HL-60 (cell line): ENCODE results near the gene PRRT1B.

Source experiments
- DNase-seq, 2 experiments: peaks; one replicate each; pipeline ENCODE4 v3.0.0-alpha.2; 2010 to 2020; ENCODE audit warnings: low read depth in 1 of 2, low spot score in 1 of 2
- H3K27ac ChIP-seq: fragments of 250-450 bp; sonication (Bioruptor Pico); replicated peaks from 2 replicates; pipeline ENCODE4 v1.5.1; 2020; ENCODE audit warnings: mild to moderate bottlenecking, moderate library complexity
- H3K27me3 ChIP-seq: fragments of 250-450 bp; sonication (Bioruptor Pico); 2 replicates; pipeline ENCODE4 v1.5.1; 2021; ENCODE audit warnings: mild to moderate bottlenecking, moderate library complexity; ENCODE audit not compliant: insufficient read depth, poor library complexity, severe bottlenecking
- H3K4me3 ChIP-seq: replicated peaks from 2 replicates; pipeline ENCODE4 v1.5.1; 2011; ENCODE audit warnings: mild to moderate bottlenecking, control low read depth, low read length; ENCODE audit not compliant: insufficient read depth
- CTCF ChIP-seq: IDR thresholded peaks from one replicate; pipeline ENCODE4 v1.5.1; 2011; ENCODE audit warnings: low read length, control low read depth, inconsistent platforms; ENCODE audit not compliant: insufficient read depth
- GABPA ChIP-seq: IDR thresholded peaks from 2 replicates; pipeline ENCODE4 v1.6.1; 2012; ENCODE audit warnings: low read depth
- POLR2AphosphoS5 ChIP-seq: IDR thresholded peaks from 2 replicates; pipeline ENCODE4 v1.6.1; 2012; ENCODE audit warnings: low read depth
- REST ChIP-seq: IDR thresholded peaks from 2 replicates; pipeline ENCODE4 v1.6.1; 2012; ENCODE audit warnings: low read depth; ENCODE audit not compliant: insufficient replicate concordance
- SPI1 ChIP-seq: IDR thresholded peaks from 2 replicates; pipeline ENCODE4 v1.6.1; 2012; ENCODE audit warnings: low read depth, mild to moderate bottlenecking, borderline replicate concordance

PRRT1B gene

GRCh38 chr9:131588396-131588795 lies 43.1 kb downstream of the PRRT1B start:
- Histone ChIP-seq H3K27me3 (no peaks in the 10 kb centered on the region), H3K27ac (no peak overlapping the region)
- no peak for TF ChIP-seq REST
- no peak for TF ChIP-seq POLR2AphosphoS5
- no peak for TF ChIP-seq CTCF
- no peak for TF ChIP-seq GABPA
- no peak for TF ChIP-seq SPI1

GRCh38 chr9:131589124-131589711 lies 43.9 kb downstream of the PRRT1B start:
- H3K4me3 ChIP-seq = no peak overlapping the region
- no peaks in the 10 kb centered on the region for H3K27me3 ChIP-seq
- no peak for DNase-seq
- H3K27ac ChIP-seq = no peak overlapping the region
- no peak for TF ChIP-seq GABPA
- TF ChIP-seq POLR2AphosphoS5 = no peak
- TF ChIP-seq REST = no peak
- no peak for TF ChIP-seq SPI1
- TF ChIP-seq CTCF = no peak

More at GRCh38 chr9:131588396-131588795, 43.1 kb downstream of the PRRT1B start:
- no peak overlapping the region for H3K4me3 ChIP-seq
- DNase-seq = no peak

GRCh38 chr9:131589993-131590392 lies 44.7 kb downstream of the PRRT1B start:
- Histone ChIP-seq H3K4me3 (no peak overlapping the region), H3K27ac (peak overlapping the region; percentile 54; the same call in 1 of the 2 replicates), H3K27me3 (no peaks in the 10 kb centered on the region)
- no peak for DNase-seq
- no peak for TF ChIP-seq REST
- TF ChIP-seq GABPA = no peak
- no peak for TF ChIP-seq SPI1
- TF ChIP-seq POLR2AphosphoS5 = no peak; the same call in 1 of the 2 replicates
- TF ChIP-seq CTCF = no peak
